ENCODE measurements around the gene WDR86. TPM values are rescaled to one million over a fixed set of nuclear protein-coding genes. Genes with fewer than 3 reads are reported as not detected.

The WDR86 gene
- total and polyA plus RNA-seq, 2 experiments from 2014 or later, result 9.1 to 59.1 TPM

DNA sequence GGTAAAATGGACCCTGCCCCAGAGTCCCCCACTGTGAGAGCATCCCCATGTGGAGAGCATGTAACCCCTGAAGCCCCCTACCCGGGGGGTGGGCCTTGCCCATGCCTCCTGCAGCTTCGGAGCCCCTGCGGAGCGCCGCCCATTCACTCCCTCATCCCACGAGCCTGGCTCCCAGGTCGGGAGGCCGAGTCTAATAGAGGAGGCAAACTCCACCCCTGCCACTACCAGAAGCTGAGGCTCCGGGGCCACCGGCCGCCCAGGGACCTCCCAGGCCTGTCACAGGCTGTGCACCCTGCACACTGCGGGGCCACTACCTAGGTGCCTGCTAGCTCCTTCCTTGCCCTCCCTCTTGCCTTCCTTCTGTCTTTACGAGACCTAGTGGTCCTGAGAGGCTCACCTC, 17.4 kb downstream of the WDR86 start:
- Histone ChIP-seq H3F3A (replicated peaks; ENCODE audit: low read depth) (no peaks in the 10 kb centered on the region), H4K20me1 (replicated peaks; ENCODE audit: insufficient read depth) (no peaks in the 10 kb centered on the region)
- no peak for ATAC-seq

More for the DNA sequence above, 17.4 kb downstream of the WDR86 start:
- H3K9me2 ChIP-seq (ENCODE audit: insufficient read depth), result no peaks in the 10 kb centered on the region
- peaks cover 24% of the 10 kb centered on the region for H3K4me1 Mint-ChIP-seq
- H3K36me3 Mint-ChIP-seq (ENCODE audit: low read depth), result no peaks in the 10 kb centered on the region; the same call in 2 of the 3 replicates
- H3K27ac ChIP-seq (ENCODE audit: low read depth), result no peak overlapping the region
- H3K36me3 ChIP-seq (ENCODE audit: insufficient read depth), result no peaks in the 10 kb centered on the region
- H3K27me3 Mint-ChIP-seq (ENCODE audit: insufficient read depth, low read depth, poor library complexity), result peaks cover 11% of the 10 kb centered on the region
- H3K4me3 ChIP-seq, result no peak overlapping the region
- no peak overlapping the region for H3K4me3 Mint-ChIP-seq
- no peaks in the 10 kb centered on the region for H3K9me3 Mint-ChIP-seq
- no peaks in the 10 kb centered on the region for H3K27me3 ChIP-seq (ENCODE audit: insufficient read depth)
- H3K4me2 ChIP-seq, result no peak overlapping the region
- H3K4me1 ChIP-seq (ENCODE audit: insufficient read depth), result no peaks in the 10 kb centered on the region
- no peaks in the 10 kb centered on the region for H3K79me2 ChIP-seq (replicated peaks; ENCODE audit: insufficient read depth)
- no peak overlapping the region for H3K27ac Mint-ChIP-seq
- no peak for DNase-seq (ENCODE audit: low spot score)
- H2AFZ ChIP-seq, result no peak overlapping the region
- TF ChIP-seq JUNB (IDR thresholded peaks at IDR 0.05; ENCODE audit: unreplicated experiment) (no peak), EZH2phosphoT487 (IDR thresholded peaks at IDR 0.05; ENCODE audit: unreplicated experiment) (no peak), CTCF (conservative IDR thresholded peaks at IDR 0.05; ENCODE audit: low read depth in 2 of 2) (no peak), ZNF331 (CRISPR knock-in tag; IDR thresholded peaks at IDR 0.05; ENCODE audit: low read depth) (no peak), EZH2 (IDR thresholded peaks at IDR 0.05; ENCODE audit: low read depth, unreplicated experiment) (no peak), ZNF114 (CRISPR knock-in tag; IDR thresholded peaks at IDR 0.05) (no peak)
- TF ChIP-seq, protein P1, sequence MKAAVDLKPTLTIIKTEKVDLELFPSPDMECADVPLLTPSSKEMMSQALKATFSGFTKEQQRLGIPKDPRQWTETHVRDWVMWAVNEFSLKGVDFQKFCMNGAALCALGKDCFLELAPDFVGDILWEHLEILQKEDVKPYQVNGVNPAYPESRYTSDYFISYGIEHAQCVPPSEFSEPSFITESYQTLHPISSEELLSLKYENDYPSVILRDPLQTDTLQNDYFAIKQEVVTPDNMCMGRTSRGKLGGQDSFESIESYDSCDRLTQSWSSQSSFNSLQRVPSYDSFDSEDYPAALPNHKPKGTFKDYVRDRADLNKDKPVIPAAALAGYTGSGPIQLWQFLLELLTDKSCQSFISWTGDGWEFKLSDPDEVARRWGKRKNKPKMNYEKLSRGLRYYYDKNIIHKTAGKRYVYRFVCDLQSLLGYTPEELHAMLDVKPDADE (IDR thresholded peaks at IDR 0.05), result no peak
- TF ChIP-seq, protein P2, sequence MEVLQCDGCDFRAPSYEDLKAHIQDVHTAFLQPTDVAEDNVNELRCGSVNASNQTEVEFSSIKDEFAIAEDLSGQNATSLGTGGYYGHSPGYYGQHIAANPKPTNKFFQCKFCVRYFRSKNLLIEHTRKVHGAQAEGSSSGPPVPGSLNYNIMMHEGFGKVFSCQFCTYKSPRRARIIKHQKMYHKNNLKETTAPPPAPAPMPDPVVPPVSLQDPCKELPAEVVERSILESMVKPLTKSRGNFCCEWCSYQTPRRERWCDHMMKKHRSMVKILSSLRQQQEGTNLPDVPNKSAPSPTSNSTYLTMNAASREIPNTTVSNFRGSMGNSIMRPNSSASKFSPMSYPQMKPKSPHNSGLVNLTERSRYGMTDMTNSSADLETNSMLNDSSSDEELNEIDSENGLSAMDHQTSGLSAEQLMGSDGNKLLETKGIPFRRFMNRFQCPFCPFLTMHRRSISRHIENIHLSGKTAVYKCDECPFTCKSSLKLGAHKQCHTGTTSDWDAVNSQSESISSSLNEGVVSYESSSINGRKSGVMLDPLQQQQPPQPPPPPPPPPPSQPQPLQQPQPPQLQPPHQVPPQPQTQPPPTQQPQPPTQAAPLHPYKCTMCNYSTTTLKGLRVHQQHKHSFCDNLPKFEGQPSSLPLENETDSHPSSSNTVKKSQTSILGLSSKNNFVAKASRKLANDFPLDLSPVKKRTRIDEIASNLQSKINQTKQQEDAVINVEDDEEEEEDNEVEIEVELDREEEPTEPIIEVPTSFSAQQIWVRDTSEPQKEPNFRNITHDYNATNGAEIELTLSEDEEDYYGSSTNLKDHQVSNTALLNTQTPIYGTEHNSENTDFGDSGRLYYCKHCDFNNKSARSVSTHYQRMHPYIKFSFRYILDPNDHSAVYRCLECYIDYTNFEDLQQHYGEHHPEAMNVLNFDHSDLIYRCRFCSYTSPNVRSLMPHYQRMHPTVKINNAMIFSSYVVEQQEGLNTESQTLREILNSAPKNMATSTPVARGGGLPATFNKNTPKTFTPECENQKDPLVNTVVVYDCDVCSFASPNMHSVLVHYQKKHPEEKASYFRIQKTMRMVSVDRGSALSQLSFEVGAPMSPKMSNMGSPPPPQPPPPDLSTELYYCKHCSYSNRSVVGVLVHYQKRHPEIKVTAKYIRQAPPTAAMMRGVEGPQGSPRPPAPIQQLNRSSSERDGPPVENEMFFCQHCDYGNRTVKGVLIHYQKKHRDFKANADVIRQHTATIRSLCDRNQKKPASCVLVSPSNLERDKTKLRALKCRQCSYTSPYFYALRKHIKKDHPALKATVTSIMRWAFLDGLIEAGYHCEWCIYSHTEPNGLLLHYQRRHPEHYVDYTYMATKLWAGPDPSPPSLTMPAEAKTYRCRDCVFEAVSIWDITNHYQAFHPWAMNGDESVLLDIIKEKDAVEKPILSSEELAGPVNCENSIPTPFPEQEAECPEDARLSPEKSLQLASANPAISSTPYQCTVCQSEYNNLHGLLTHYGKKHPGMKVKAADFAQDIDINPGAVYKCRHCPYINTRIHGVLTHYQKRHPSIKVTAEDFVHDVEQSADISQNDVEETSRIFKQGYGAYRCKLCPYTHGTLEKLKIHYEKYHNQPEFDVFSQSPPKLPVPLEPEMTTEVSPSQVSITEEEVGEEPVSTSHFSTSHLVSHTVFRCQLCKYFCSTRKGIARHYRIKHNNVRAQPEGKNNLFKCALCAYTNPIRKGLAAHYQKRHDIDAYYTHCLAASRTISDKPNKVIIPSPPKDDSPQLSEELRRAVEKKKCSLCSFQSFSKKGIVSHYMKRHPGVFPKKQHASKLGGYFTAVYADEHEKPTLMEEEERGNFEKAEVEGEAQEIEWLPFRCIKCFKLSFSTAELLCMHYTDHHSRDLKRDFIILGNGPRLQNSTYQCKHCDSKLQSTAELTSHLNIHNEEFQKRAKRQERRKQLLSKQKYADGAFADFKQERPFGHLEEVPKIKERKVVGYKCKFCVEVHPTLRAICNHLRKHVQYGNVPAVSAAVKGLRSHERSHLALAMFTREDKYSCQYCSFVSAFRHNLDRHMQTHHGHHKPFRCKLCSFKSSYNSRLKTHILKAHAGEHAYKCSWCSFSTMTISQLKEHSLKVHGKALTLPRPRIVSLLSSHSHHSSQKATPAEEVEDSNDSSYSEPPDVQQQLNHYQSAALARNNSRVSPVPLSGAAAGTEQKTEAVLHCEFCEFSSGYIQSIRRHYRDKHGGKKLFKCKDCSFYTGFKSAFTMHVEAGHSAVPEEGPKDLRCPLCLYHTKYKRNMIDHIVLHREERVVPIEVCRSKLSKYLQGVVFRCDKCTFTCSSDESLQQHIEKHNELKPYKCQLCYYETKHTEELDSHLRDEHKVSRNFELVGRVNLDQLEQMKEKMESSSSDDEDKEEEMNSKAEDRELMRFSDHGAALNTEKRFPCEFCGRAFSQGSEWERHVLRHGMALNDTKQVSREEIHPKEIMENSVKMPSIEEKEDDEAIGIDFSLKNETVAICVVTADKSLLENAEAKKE (CRISPR knock-in tag; IDR thresholded peaks at IDR 0.05), result no peak

Data from GM23338 (cell line).